OCI-LY7 (cell line): Measurements from ENCODE around the gene NAA15.
"Not testable (repeated sequence)": the region's sequence is repeated elsewhere in the genome, so short reads cannot be mapped to it uniquely, and the experiment has no call there.

Experiments used
- EZH2phosphoT487 ChIP-seq: fragments of 200-600 bp; sonication (generic); IDR thresholded peaks from 2 replicates; pipeline ENCODE4 v1.6.1; 2018; ENCODE audit warnings: low read depth, borderline replicate concordance, mild to moderate bottlenecking, mixed run types, antibody characterized with exemption, low read length, moderate library complexity, mixed read lengths
- TF ChIP-seq, protein P1 (sequence below): fragments of 200-600 bp; sonication (generic); conservative IDR thresholded peaks from 2 replicates; pipeline ENCODE4 v1.5.1; 2014; ENCODE audit warnings: mild to moderate bottlenecking, antibody characterized with exemption, low read length, moderate library complexity, mixed read lengths

DNA sequence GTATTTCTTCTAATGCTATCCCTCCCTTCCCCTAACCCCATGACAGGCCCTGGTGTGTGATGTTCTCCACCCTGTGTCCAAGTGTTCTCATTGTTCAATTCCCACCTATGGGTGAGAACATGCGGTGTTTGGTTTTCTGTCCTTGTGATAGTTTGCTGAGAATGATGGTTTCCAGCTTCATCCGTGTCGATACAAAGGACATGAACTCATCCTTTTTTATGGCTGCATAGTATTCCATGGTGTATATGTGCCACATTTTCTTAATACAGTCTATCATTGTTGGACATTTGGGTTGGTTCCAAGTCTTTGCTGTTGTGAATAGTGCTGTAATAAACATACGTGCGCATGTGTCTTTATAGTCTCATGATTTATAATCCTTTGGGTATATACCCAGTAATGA is 163.2 kb downstream of the NAA15 start:
- TF ChIP-seq, protein P1, sequence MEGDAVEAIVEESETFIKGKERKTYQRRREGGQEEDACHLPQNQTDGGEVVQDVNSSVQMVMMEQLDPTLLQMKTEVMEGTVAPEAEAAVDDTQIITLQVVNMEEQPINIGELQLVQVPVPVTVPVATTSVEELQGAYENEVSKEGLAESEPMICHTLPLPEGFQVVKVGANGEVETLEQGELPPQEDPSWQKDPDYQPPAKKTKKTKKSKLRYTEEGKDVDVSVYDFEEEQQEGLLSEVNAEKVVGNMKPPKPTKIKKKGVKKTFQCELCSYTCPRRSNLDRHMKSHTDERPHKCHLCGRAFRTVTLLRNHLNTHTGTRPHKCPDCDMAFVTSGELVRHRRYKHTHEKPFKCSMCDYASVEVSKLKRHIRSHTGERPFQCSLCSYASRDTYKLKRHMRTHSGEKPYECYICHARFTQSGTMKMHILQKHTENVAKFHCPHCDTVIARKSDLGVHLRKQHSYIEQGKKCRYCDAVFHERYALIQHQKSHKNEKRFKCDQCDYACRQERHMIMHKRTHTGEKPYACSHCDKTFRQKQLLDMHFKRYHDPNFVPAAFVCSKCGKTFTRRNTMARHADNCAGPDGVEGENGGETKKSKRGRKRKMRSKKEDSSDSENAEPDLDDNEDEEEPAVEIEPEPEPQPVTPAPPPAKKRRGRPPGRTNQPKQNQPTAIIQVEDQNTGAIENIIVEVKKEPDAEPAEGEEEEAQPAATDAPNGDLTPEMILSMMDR, result not testable (repeated sequence)
- not testable (repeated sequence) for TF ChIP-seq EZH2phosphoT487
